Stimulated activated CD8-positive, alpha-beta memory T cell treated with anti-CD3 and anti-CD28 coated beads, Interleukin-4, amount 100 ng/mL, for 48 hours (primary cell): Measurements from ENCODE around the gene REPIN1.
A peak's percentile ranks its signal among the peaks of the same experiment; 100 is the strongest.

ENCODE experiments used
- DNase-seq: peaks from one replicate; pipeline ENCODE4 v3.0.0-alpha.2; 2020

REPIN1 gene

DNA sequence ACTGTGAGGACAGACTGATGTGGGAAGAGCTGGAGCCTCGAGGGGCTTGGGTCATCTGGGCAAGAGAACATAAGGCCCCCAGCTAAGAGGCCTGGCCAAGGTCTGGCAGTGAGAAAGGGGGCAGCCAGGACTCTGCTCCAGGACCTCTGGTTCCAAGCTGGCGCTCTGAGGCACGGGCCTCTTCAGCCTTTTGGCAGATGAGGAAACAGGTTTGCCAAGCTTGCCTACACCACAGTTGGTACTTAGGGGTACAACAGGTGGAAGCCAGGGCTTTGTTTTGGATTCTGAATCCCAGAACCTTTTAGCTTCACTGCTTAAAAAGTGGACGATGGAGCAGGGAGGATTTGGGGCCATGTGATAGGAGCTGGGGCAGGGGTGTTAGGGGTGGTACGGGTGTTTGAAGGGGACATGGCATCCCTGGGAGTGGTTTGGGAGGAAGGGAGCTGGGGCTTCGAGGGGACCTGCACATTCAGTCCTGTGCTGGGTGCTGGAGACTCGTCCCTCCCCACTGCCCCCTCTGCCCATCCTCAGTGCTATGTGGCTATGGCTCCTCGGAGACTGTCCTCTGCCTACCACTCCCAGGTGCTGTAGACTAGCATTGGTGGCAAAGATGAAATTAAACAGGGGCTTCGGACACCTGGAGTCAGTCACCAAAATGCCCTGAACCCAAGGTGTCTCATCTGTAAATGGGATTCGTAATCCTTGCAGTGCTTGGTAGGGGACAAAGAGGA is 40.8 kb downstream of the REPIN1 start:
- DNase-seq, result no peak

DNA sequence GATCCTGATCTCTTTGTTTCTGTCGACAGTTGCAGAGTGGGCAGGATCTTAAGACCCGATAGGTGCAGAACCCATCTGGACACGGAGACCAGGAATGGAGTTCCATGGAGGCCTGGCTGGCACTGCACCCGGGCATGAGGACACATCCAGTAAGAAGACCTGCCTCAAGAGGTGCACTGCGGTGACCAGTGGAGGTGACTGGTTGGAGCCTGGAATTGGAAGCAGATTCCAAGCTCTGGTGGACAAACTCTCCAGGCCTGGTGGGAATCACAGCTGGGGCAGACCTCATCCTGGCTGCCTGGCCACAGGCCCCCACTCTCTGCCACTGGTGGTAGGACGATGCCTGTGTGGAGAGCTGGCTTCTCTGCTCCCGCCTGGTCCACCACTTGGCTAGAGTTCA is 41.5 kb downstream of the REPIN1 start:
- DNase-seq, result no peak

DNA sequence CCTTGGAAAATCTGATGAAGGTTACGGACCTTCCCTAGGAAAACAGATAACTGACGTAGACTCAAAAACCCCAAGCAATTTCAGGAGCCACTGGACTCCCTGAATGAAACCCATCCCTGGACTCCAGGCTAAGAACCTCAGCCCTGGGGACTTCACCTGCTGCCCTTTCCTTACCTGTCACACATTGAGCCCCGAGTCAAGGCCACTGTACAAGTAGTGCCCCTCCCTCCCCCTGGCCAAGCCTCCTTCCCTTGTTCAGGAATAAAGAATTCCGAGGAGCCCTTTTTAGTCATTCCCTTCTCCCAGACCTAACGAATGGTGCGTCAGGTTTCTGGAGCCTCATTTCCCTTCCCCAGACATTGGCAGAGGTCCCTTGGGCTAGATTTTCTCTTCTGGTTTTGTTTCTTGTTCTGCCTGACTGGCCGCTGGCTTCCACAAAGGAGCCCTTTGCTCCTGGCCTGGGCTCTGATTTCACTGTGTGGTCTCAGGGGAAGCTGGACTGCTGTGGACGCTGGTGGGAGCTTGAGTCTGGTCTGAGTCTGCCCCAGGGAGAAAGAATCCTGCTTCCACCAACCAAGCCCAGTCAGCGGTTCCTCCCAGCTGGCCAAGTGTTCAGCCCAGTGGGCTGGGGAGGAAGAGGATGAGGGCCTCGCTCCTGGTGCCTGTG is 42.2 kb downstream of the REPIN1 start:
- DNase-seq, result no peak

DNA sequence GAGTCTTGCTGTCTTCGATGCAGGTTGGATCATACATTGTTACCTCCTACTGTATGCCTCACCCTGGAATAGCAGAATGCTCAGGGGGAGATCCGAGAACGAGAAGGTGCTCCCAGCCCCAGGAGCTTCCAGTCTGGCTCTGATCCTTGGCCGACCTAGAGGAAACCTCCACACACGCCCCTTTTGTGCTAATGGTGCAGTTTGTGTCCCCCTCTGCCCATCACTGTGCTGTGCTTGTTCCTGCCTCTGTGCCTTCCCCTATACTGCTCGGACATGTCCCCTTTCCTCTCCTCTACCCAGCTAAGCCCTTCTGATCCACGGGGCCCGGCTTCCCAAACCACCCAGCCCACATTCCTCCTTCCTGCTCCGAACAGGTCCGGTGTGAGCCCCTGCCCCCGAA is 43.0 kb downstream of the REPIN1 start:
- no peak for DNase-seq

DNA sequence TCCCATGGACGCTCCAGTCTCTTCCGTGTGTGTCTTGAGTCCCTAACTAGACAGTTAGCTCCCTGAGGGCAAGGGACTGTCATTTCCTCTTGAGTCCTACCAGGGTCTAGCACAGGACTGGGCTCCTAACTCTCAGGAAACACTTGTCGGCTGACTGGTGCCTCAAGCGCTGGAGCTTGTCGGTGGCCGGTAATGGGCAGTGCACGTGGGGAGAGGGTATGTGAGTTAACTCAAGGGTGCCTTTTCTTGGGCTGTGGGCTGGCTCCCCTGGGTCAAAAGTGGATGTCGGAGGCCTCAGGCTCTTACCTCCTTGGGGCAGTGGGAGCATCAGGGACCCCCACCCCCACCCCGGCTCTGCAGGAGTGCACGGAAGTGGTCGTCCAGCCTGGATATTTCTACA is 43.4 kb downstream of the REPIN1 start:
- no peak for DNase-seq

DNA sequence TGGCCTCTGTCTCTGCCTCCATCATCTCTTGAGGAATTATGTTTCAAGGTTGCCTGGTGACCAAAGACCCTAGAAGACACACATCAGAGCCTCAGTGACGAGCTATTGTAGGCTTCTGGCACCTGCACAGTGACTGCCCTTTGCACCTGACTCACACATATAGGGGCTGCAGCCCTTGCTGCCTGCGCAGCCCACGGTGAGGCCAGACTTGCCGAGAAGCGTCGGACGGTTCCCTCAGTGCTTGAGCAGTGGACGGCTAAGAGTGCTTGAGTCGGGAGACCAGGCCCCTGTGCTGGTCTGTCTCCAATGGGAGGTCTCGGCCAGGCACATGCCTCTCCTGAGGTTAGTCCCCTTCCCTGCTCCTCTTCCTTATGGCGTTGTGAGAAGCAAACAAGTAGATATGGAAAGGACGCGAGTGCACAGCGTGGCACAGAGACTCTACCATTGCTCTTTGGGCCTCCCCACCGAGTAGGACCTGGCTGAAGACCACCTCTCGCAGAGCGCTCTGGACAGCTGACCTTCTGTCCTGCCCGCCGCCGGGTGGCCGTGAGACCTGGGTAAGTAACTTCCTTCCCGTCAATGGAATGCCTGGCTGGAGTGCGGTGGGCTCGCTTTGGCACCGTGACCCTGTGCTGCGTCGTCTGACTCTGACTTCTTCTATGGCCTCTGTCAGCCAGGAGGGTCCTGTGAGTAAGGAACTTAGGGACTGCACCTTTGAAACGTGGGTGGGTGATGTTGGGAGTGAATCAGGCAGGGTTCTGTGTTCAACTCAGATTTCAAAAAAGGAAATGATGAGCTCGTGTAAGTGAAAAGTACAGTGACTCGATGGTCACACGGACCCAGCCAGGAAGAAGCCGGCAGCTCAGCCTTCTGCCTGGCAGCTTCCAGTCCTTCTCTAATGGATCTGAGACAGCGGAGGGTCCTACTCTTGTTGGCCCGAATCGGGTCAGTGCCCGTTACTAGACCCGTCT is 44.2 kb downstream of the REPIN1 start:
- no peak for DNase-seq

DNA sequence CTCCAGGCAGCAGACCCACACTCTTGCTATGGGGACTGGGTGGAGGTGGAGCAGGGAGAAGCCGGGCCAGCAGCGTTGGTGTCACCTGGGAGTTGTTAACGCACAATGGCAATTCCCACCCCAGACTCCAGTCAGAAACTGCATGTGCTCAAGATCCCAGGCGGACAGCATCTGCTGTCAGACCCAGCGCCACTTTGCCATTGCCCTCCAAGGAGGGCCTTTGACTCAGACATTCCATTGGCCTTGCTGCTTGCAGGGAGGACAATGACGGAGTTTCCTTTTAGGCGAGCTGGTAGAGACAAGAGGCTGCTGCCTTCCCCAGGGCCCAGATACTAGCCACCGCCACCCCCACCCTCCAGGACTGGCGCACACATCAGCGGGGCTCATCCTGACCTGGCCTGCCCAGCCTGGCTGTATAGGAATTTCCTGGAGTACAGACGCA is 45.0 kb downstream of the REPIN1 start:
- DNase-seq, result no peak

DNA sequence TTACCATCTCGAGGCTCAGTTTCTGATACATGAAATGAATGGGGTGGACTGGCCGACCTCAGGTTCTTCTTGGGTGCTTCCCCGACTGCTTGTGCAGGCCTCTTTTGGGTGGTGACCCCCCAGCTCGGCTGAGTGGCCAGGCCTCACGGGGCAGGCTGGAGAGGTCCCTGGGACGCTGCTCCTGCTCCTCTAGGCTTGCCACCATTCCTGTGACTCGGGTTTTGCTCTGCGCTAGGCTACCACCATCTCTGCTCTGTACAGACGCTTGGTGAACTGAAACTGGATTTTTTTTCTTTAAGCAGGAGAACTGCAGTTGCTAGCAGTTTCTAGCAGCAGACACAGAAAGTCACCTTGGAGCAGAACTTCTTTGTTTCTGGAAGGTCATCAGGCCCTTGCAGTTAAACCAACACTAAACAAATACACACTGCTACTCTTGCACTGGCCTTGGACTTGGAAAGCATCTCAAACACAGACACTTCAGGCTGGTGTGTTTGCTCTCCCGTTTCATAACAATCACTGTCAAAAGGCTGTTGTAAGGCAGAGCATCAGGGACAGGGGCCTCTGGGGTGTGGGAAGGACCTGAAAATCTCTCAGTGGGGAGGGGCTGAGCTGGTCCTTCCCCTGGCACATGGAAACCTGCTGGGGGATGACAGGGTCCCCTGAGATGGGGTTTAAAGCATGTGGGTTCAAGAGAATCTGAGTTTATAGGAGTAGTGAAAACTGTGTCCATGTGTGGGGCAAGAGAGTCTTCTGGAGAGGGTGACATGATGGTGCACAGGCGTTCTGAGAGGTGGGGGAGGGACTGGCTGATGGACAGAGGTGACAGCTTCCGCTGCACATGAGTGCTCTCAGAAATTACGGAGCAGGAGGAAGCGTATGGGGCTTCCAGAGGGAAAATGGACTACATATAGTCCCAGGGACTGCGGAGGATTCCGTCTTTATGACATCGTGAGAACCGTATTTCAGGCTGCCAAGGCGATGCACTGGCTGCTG is 46.8 kb downstream of the REPIN1 start:
- DNase-seq, result no peak

DNA sequence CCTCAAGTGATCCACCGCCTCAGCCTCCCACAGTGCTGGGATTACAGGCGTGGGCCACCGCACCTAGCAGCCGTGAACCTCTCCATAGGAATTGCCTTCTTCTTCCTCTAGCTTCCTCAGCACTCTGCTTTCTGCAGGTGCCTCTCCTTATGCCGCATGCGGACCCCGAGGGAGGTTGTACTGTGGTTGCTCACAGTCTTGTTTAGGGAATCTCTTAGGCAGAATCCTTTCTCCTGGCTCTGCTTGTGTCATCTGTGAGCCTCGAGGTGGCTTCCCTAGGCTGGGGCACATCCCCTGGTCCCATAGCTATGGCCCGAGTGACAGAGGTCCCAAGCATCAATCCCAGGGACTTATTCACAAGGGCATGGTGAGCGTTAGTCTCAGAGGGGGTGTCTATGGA is 48.6 kb downstream of the REPIN1 start:
- no peak for DNase-seq

DNA sequence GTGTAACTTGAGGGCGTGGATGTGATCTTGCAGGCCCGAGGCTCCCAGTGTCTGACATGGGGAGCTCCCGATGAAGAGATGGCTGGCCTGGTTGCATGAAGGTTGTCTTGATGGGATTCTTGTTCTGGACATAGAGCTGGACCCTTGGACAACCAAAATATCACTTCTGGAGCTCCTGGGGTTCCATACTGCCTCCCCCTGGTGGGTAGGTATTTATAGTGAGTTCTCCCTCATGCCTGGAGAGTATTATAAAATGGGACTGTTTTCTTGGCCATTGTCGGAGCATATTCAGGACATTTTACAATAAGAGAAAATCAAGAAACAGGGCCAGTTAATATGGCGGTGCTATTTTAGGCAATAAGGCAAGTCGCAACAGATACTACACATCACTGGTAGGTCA is 49.2 kb downstream of the REPIN1 start:
- DNase-seq, result no peak

DNA sequence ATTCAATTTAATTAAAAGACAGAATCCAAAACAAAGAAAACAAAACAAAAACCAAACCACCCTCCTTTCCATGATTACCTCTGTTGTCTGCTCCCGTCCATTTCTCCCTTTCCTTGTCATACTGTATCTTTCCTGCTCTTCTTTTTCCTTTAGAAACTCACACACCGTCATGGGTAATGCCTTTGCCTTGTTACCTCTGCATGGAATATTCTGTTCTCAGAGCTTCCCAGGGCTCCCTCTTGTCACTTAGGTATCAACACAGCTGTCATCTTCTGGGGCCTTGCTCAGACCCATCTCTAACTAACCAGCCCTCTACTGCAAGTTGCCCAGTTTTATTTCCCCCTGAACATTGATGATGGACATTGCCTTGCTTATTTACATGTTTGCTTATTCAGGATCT is 51.6 kb downstream of the REPIN1 start:
- DNase-seq, result peak; percentile 10

DNA sequence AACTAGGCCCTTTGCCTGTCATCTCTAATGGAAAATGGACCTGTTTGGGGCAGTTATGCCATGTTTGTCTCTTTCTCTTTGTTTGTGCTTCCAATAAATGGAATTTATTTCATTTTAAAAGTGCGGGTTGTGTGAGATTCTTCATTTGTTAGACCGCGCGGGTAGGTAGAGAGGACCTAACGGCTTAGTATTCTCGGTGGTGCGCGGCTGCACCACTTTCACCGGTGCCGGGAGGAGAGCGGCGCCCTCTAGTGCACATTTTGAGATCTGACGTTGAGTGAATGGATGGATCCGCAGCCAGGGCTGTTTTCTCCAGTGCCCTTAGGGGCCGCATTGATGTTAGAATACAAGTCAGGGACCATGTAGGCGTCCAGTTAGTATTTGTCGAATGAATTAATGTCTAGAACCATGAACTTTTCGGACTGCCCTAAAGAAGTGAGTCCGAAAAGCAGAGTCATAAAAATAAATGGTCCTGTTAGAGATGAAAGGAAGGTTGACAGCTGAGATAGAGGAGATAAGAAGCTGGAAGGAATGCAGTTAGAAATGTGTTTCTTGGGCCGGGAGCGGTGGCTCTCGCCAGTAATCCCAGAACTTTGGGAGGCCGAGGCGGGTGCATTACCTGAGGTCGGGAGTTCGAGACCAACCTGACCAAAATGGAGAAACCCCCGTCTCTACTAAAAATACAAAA is 52.5 kb downstream of the REPIN1 start:
- DNase-seq, result peak; percentile 92

DNA sequence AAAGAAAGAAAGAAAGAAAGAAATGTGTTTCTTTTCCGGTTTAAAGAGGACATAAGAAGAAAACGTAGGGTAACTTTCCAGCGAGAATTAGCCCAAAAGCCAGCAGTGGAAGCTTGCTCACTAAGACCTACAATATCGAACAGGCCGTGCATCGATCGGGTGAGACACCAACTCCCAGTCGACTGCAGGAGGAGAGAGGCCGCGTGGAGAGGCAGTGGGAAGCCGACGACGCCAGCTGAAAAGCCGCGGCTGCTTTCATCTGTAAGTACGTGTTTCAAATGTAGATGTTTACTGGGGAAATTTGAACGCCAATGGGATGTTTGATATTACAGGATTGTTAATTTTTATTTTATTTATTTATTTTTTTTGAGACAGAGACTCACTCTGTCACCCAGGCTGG is 53.2 kb downstream of the REPIN1 start:
- DNase-seq, result peak; percentile 18
